Stimulated activated effector memory CD8-positive, alpha-beta T cell treated with anti-CD3 and anti-CD28 coated beads, Interleukin-12 subunit alpha, Interleukin-12 subunit beta, amount 100 ng/mL, for 72 hours (primary cell): ENCODE measurements around the gene TGFBI.

Experiments
- ATAC-seq: fragments of 150-1000 bp; cut with Tn5 transposase; 2 replicates; pipeline ENCODE4 v1.10.0; 2021
- DNase-seq, 2 donors: peaks; one replicate each; pipeline ENCODE4 v3.0.0; 2021 to 2022; ENCODE audit warnings: low spot score in 2 of 2
- H3K27ac Mint-ChIP-seq: one replicate; pipeline ENCODE4 v1.8.0; 2022; ENCODE audit warnings: mild to moderate bottlenecking, mixed read lengths
- H3K36me3 Mint-ChIP-seq: one replicate; pipeline ENCODE4 v1.8.0; 2022; ENCODE audit warnings: mild to moderate bottlenecking, mixed read lengths
- H3K4me1 Mint-ChIP-seq: one replicate; pipeline ENCODE4 v1.8.0; 2022; ENCODE audit warnings: mixed read lengths
- H3K4me3 Mint-ChIP-seq: one replicate; pipeline ENCODE4 v1.8.0; 2022; ENCODE audit warnings: mild to moderate bottlenecking, mixed read lengths
- H3K9me3 Mint-ChIP-seq: one replicate; pipeline ENCODE4 v1.8.0; 2022; ENCODE audit warnings: mixed read lengths

Gene TGFBI

GRCh38 chr5:135997673-135998335 lies 31.0 kb upstream of the TGFBI start:
- Mint-ChIP-seq H3K4me1 (no peaks in the 10 kb centered on the region), H3K27ac (no peak overlapping the region), H3K9me3 (no peaks in the 10 kb centered on the region), H3K4me3 (no peak overlapping the region), H3K36me3 (no peaks in the 10 kb centered on the region)
- DNase-seq (no peak), ATAC-seq (no peak)

DNA sequence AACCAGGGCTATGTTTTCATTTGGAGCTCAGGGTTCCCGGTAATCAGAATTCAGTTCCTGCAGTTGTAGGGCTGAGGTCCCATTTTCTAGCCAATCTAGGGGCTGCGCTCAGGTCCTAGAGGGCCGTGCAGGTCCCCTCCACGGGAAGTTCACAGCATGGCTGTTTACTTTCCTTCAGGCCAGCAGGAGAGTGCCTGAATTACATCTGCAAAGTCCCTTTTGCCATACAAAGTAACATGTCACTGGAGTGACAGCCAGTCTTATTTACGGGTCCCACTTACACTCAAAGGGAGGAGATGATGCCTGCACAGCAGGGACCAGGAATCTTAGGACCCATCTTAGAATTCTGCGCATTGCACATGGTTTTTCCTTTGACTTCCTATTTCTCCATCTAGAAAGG lies 29.9 kb upstream of the TGFBI start:
- Mint-ChIP-seq H3K27ac (no peak overlapping the region), H3K4me1 (no peaks in the 10 kb centered on the region), H3K9me3 (no peaks in the 10 kb centered on the region), H3K36me3 (no peaks in the 10 kb centered on the region), H3K4me3 (no peak overlapping the region)
- ATAC-seq = no peak
- no peak for DNase-seq

GRCh38 chr5:135999406-136000139 lies 29.2 kb upstream of the TGFBI start:
- Mint-ChIP-seq H3K36me3 (no peaks in the 10 kb centered on the region), H3K9me3 (no peaks in the 10 kb centered on the region), H3K4me3 (no peak overlapping the region), H3K4me1 (no peaks in the 10 kb centered on the region), H3K27ac (no peak overlapping the region)
- ATAC-seq (no peak), DNase-seq (peak in 1 of 2 donors; percentile 26)

DNA sequence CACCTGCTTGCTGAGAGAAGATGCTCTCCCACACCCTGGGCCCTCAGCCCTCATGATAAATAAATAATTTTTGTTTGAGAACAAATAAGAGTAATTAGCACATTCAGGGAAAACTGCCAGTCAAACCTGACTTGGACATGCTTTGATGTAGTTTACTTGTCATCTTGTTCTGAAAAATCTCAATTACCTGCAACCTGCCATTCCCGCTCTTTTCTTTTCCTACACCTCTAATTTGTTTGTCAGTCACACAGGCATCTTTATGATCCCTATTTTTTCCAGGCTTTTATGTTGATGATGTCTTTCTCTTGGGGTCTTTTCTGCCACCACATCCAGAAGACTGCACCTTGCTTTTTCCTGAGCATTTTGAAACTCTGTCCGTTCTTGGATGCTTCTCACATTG lies 28.6 kb upstream of the TGFBI start:
- Mint-ChIP-seq H3K4me1 (no peaks in the 10 kb centered on the region), H3K9me3 (no peaks in the 10 kb centered on the region), H3K27ac (no peak overlapping the region), H3K4me3 (no peak overlapping the region), H3K36me3 (no peaks in the 10 kb centered on the region)
- DNase-seq (no peak), ATAC-seq (no peak)

GRCh38 chr5:136000932-136001331 lies 27.9 kb upstream of the TGFBI start:
- ATAC-seq = no peak
- H3K9me3 Mint-ChIP-seq = no peaks in the 10 kb centered on the region
- no peak for DNase-seq
- no peak overlapping the region for H3K4me3 Mint-ChIP-seq
- H3K27ac Mint-ChIP-seq = no peak overlapping the region
- H3K4me1 Mint-ChIP-seq = no peaks in the 10 kb centered on the region
- H3K36me3 Mint-ChIP-seq = no peaks in the 10 kb centered on the region

DNA sequence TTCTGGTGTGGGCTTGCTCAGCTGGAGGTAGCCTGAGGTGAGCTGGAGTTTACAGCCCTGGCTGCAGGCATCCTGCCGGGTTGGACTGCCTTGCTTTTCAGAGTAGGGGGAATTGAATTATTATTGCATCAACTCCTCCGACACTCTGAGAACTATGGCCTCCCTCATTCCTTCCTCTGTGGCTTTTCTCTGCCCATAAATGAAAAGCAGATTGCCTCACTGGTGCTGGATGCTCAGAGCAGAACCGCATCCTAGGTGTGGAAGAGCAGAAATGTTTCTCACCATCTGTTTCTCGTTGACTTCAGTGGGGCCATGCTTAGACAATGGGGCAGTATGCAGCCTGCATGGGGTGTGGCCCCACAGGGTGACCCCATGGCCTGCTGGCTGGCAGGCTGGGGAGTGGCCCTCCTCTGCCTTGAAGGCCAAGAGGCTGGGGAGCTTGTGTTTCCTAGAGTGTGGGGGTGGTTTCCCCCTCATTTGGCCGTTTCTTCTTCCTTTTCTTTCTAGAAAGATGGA lies 27.3 kb upstream of the TGFBI start:
- no peak overlapping the region for H3K27ac Mint-ChIP-seq
- no peak overlapping the region for H3K4me3 Mint-ChIP-seq
- H3K4me1 Mint-ChIP-seq = no peaks in the 10 kb centered on the region
- H3K36me3 Mint-ChIP-seq = no peaks in the 10 kb centered on the region
- DNase-seq (no peak), ATAC-seq (no peak)
- H3K9me3 Mint-ChIP-seq = no peaks in the 10 kb centered on the region

DNA sequence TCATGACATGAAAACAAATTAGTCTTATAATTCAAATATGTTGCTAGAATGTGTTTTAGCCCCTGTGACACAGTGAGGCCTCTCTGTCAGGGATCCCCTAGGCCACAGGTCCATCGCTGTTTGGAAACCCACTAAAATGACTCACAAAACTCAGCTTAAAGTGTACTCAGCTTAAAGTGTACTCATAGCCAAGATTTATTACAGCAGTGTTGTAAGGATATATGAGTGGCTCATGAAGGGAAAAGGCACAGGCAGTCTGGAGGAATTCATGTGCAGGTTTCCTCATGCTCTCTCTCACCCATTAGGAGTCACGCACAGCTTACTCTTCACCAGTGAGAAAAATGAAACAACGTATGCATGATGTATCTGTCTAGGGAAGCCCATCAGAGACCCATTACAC lies 24.4 kb upstream of the TGFBI start:
- no peak overlapping the region for H3K4me3 Mint-ChIP-seq
- DNase-seq = peak in 1 of 2 donors; percentile 20
- ATAC-seq = no peak
- H3K4me1 Mint-ChIP-seq = no peaks in the 10 kb centered on the region
- H3K27ac Mint-ChIP-seq = no peak overlapping the region
- no peaks in the 10 kb centered on the region for H3K36me3 Mint-ChIP-seq
- no peaks in the 10 kb centered on the region for H3K9me3 Mint-ChIP-seq

DNA sequence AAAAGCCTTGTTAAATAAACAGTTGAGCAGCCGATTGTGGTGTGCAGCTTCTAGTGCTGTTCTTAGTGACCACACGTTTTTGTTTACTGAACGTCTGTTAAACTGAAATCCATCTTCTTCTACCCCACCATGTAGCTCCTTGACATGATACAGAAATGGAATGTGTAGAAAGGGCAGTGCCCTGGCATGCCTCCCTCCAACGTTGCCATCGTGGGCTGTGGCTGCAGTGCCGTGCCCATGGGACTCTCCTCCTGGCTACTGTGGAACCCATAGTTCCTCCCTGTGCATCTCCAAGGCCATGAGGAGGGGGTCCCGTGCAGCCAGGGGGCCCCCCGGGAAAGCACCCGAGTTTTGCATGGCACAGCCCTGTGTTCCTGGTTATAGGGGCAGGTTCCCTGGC lies 23.3 kb upstream of the TGFBI start:
- Mint-ChIP-seq H3K4me1 (no peaks in the 10 kb centered on the region), H3K27ac (no peak overlapping the region)
- ATAC-seq = no peak

GRCh38 chr5:136006164-136006563 lies 22.6 kb upstream of the TGFBI start:
- H3K9me3 Mint-ChIP-seq = no peaks in the 10 kb centered on the region
- H3K36me3 Mint-ChIP-seq = no peaks in the 10 kb centered on the region
- ATAC-seq = no peak
- no peaks in the 10 kb centered on the region for H3K4me1 Mint-ChIP-seq
- no peak overlapping the region for H3K4me3 Mint-ChIP-seq
- no peak for DNase-seq
- H3K27ac Mint-ChIP-seq = no peak overlapping the region

More for the DNA sequence above, 23.3 kb upstream of the TGFBI start:
- H3K9me3 Mint-ChIP-seq = no peaks in the 10 kb centered on the region
- no peaks in the 10 kb centered on the region for H3K36me3 Mint-ChIP-seq
- peak in 1 of 2 donors; percentile 30 for DNase-seq
- no peak overlapping the region for H3K4me3 Mint-ChIP-seq

GRCh38 chr5:136006761-136007251 lies 22.0 kb upstream of the TGFBI start:
- no peak overlapping the region for H3K4me3 Mint-ChIP-seq
- no peaks in the 10 kb centered on the region for H3K4me1 Mint-ChIP-seq
- ATAC-seq (no peak), DNase-seq (no peak)
- no peaks in the 10 kb centered on the region for H3K36me3 Mint-ChIP-seq
- H3K27ac Mint-ChIP-seq = no peak overlapping the region
- no peaks in the 10 kb centered on the region for H3K9me3 Mint-ChIP-seq

- Mint-ChIP-seq H3K4me3 (no peak overlapping the region), H3K27ac (no peak overlapping the region), H3K4me1 (no peaks in the 10 kb centered on the region), H3K9me3 (no peaks in the 10 kb centered on the region), H3K36me3 (no peaks in the 10 kb centered on the region)
- ATAC-seq = no peak
- DNase-seq = no peak
Observed at GRCh38 chr5:136007271-136007670, 21.5 kb upstream of the TGFBI start.

GRCh38 chr5:136011414-136012001 lies 17.3 kb upstream of the TGFBI start:
- Mint-ChIP-seq H3K36me3 (no peaks in the 10 kb centered on the region), H3K4me1 (no peaks in the 10 kb centered on the region), H3K27ac (no peak overlapping the region), H3K4me3 (no peak overlapping the region), H3K9me3 (no peaks in the 10 kb centered on the region)
- no peak for ATAC-seq
- DNase-seq = no peak

GRCh38 chr5:136012041-136012804 lies 16.6 kb upstream of the TGFBI start:
- Mint-ChIP-seq H3K36me3 (no peaks in the 10 kb centered on the region), H3K9me3 (no peaks in the 10 kb centered on the region), H3K4me1 (no peaks in the 10 kb centered on the region), H3K27ac (no peak overlapping the region), H3K4me3 (no peak overlapping the region)
- ATAC-seq (no peak), DNase-seq (no peak)

DNA sequence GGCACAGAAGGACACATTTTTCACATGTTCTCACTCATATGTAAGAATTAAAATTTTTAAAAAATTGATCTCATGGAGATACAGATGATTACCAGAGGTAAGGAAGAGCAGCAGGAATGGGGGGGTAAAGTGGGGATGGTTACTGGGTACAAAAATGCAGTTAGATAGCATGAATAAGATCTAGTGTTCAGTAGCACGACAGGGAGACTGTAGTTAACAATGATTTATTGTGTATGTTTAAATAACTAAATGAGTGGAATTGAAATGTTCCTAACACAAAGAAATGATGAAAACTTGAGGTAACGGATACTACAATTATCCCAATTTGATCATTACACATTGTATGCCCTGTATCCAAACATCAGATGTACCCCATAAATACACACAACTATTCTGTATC lies 15.2 kb upstream of the TGFBI start:
- DNase-seq = no peak
- Mint-ChIP-seq H3K27ac (no peak overlapping the region), H3K4me3 (no peak overlapping the region), H3K9me3 (no peaks in the 10 kb centered on the region), H3K4me1 (no peaks in the 10 kb centered on the region), H3K36me3 (no peaks in the 10 kb centered on the region)
- ATAC-seq = no peak
